HG03378 (cell line): ENCODE data around the gene STARD9.
"Not testable (repeated sequence)": the region's sequence is repeated elsewhere in the genome, so short reads cannot be mapped to it uniquely, and the experiment has no call there.

ENCODE experiments used
- ATAC-seq: cut with Tn5 transposase; IDR thresholded peaks from one replicate; pipeline ENCODE4 v1.9.1; 2021; ENCODE audit warnings: mild to moderate bottlenecking, moderate library complexity; ENCODE audit not compliant: unreplicated experiment

STARD9 gene

DNA sequence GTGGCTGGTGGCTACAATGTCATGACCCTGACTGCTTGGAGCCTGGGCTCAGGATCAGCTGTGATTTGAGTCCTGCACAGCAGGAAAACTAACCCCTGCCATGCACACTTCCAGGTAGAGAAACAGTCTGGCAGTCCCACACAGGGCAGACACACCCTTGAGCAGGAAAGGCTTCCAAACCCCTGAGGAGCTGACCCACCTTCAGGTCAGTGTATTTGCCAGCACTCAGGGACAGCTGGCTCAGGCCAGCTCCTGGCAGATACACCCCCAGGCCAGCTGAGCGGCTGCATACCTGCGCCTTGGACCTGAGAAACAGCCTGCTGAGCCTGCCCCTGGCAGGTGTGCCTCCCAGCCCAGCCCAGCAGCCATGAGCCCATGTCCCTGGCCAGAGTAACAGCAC is 183.7 kb downstream of the STARD9 start:
- no peak for ATAC-seq

- ATAC-seq = no peak
Measured at GRCh38 chr15:42760759-42761158, 185.4 kb downstream of the STARD9 start.

DNA sequence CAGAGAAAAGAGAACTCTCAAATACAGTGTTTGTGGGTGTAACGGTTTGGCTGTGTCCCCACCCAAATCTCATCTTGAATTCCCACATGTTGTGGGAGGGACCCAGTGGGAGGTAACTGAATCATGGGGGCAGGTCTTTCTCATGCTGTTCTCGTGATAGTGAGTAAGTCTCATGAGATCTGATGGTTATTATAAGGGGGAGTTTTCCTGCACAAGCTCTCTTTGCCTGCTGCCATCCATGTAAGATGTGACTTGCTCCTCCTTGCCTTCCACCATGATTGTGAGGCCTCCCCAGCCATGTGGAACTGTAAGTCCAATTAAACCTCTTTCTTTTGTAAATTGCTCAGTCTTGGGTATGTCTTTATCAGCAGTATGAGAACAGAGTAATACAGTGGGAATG is 186.4 kb downstream of the STARD9 start:
- ATAC-seq = not testable (repeated sequence)

DNA sequence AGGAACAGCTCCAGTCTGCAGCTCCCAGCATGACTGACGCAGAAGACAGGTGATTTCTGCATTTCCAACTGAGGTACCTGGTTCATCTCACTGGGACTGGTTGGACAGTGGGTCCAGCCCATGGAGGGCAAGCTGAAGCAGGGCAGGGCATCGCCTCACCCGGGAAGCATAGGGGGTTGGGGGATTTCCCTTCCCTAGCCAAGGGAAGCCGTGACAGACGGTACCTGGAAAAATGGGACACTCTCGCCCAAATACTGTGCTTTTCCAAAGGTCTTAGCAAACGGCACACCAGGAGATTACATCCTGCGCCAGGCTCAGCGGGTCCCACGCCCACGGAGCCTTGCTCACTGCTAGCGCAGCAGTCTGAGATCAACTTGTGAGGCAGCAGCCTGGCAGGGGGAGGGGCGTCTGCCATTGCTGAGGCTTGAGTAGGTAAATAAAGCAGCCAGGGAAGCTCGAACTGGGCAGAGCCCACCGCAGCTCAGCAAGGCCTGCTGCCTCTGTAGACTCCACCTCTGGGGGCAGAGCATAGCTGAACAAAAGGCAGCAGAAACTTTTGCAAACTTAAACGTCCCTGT is 188.8 kb downstream of the STARD9 start:
- ATAC-seq = not testable (repeated sequence)

DNA sequence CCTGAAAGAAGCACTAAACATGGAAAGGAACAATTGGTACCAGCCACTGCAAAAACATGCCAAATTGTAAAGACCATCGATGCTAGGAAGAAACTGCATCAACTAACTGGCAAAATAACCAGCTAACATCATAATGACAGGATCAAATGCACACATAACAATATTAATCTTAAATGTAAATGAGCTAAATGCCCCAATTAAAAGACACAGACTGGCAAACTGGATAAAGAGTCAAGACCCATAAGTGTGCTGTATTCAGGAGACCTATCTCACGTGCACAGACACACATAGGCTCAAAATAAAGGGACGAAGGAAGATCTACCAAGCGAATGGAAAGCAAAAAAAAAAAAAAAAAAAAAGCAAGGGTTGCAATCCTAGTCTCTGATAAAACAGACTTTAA is 190.7 kb downstream of the STARD9 start:
- not testable (repeated sequence) for ATAC-seq
